GM23248 (cell line): Measurements from ENCODE around the gene AGAP2. TPM values are rescaled to one million over a fixed set of nuclear protein-coding genes. Genes with fewer than 3 reads are reported as not detected.

Experiments used
- DNase-seq: peaks from one replicate; pipeline ENCODE4 v3.0.0-alpha.2; 2015
- H2AFZ ChIP-seq: fragments of 200-600 bp; sonication (generic); 2 replicates; pipeline ENCODE4 v1.6.1; 2016; ENCODE audit warnings: antibody characterized with exemption
- H3F3A ChIP-seq: fragments of 200-600 bp; sonication (generic); 2 replicates; pipeline ENCODE4 v1.6.1; 2016; ENCODE audit warnings: mild to moderate bottlenecking, antibody characterized with exemption, mixed run types; ENCODE audit not compliant: insufficient read depth
- H3K27ac ChIP-seq: fragments of 200-600 bp; sonication (generic); 2 replicates; pipeline ENCODE4 v1.5.1; 2016; ENCODE audit warnings: mild to moderate bottlenecking
- H3K27me3 ChIP-seq: fragments of 200-600 bp; sonication (generic); replicated peaks from 2 replicates; pipeline ENCODE4 v1.6.1; 2016; ENCODE audit warnings: mild to moderate bottlenecking; ENCODE audit not compliant: insufficient read depth
- H3K36me3 ChIP-seq: fragments of 200-600 bp; sonication (generic); 2 replicates; pipeline ENCODE4 v1.6.1; 2016; ENCODE audit warnings: low read depth, mild to moderate bottlenecking
- H3K4me1 ChIP-seq: fragments of 200-600 bp; sonication (generic); 2 replicates; pipeline ENCODE4 v1.6.1; 2016; ENCODE audit warnings: mild to moderate bottlenecking; ENCODE audit not compliant: insufficient read depth
- H3K4me2 ChIP-seq: fragments of 200-600 bp; sonication (generic); one replicate; pipeline ENCODE4 v1.6.1; 2016; ENCODE audit warnings: mild to moderate bottlenecking; ENCODE audit not compliant: unreplicated experiment
- H3K4me3 ChIP-seq: fragments of 200-600 bp; sonication (generic); 2 replicates; pipeline ENCODE4 v1.5.1; 2016; ENCODE audit warnings: mild to moderate bottlenecking
- H3K79me2 ChIP-seq: fragments of 200-600 bp; sonication (generic); 2 replicates; pipeline ENCODE4 v1.6.1; 2016; ENCODE audit warnings: mild to moderate bottlenecking; ENCODE audit not compliant: insufficient read depth
- H3K9ac ChIP-seq: fragments of 200-600 bp; sonication (generic); 2 replicates; pipeline ENCODE4 v1.6.1; 2016; ENCODE audit warnings: mild to moderate bottlenecking
- H3K9me2 ChIP-seq: fragments of 200-600 bp; sonication (generic); 2 replicates; pipeline ENCODE4 v1.6.1; 2016; ENCODE audit warnings: mixed run types, mild to moderate bottlenecking, moderate library complexity; ENCODE audit not compliant: insufficient read depth
- H3K9me3 ChIP-seq: fragments of 200-600 bp; sonication (generic); one replicate; pipeline ENCODE4 v1.6.1; 2017; ENCODE audit warnings: low read depth
- H4K20me1 ChIP-seq: fragments of 200-600 bp; sonication (generic); 2 replicates; pipeline ENCODE4 v1.6.0; 2016; ENCODE audit not compliant: insufficient read depth
- EZH2 ChIP-seq: fragments of 200-600 bp; sonication (generic); IDR thresholded peaks from 2 replicates; pipeline ENCODE4 v1.6.1; 2018; ENCODE audit warnings: antibody characterized with exemption, mild to moderate bottlenecking; ENCODE audit not compliant: insufficient read depth, poor library complexity, severe bottlenecking
- EZH2phosphoT487 ChIP-seq: fragments of 200-600 bp; sonication (generic); IDR thresholded peaks from 2 replicates; pipeline ENCODE4 v1.6.1; 2018; ENCODE audit warnings: antibody characterized with exemption, moderate library complexity, mild to moderate bottlenecking, low read depth; ENCODE audit not compliant: insufficient read depth
- WGBS, 2 experiments: methylation state at CpG; one replicate each; pipeline ENCODE4 v1.1.6; 2015 to 2017; ENCODE audit warnings: low lambda C conversion rate in 2 of 2, low coverage in 1 of 2; ENCODE audit errors: missing lambda C conversion rate in 2 of 2; 5-methylcytosine and 5-hydroxymethylcytosine counted together
- in situ Hi-C: fragments of 300-500 bp; cut with MboI; formaldehyde crosslinking; loops from 2 replicates; pipeline ENCODE4 v1.15.0; 2020
- polyA plus RNA-seq: library from polyadenylated mRNA; unstranded; fragments of >200 nt; fragmentation: Nextera tagmentation; extraction: Ambion mirVana; gene quantifications from 2 replicates; pipeline ENCODE4 v1.2.1, GENCODE V29; 2016
- total RNA-seq: library from RNA; depleted of rRNA; stranded (reverse); fragments of >200 nt; shearing (Covaris generic); gene quantifications from 2 replicates; pipeline ENCODE4 v1.2.3, GENCODE V29; 2014

The AGAP2 gene
- total and polyA plus RNA-seq, 2 experiments from 2014 or later = not detected

DNA sequence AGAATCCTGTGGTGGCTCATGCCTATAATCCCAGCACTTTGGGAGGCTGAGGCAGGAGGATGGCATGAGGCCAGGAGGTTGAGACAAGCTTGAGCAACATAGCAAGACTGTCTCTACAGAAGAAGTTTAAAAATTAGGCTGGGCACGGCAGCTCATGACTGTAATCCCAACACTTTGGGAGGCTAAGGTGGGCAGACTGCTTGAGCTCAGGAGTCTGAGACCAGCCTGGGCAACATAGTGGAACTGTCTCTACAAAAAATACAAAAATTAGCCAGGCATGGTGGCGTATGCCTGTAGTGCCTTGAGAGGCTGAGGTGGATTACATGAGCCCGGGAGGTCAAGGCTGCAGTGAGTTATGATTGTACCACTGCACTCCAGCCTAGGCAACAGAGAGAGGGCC is 29.3 kb upstream of the AGAP2 start:
- no peaks in the 10 kb centered on the region for H3K9me3 ChIP-seq
- in situ Hi-C loops = no loop called here
- H2AFZ ChIP-seq = no peak overlapping the region
- peaks cover 12% of the 10 kb centered on the region; the same call in 1 of the 2 replicates for H3K4me1 ChIP-seq
- H3K27ac ChIP-seq = no peak overlapping the region
- no peak overlapping the region for H3K4me3 ChIP-seq
- DNase-seq = no peak
- peaks cover 15% of the 10 kb centered on the region for H3K27me3 ChIP-seq
- peaks cover 4% of the 10 kb centered on the region; the same call in 1 of the 2 replicates for H3F3A ChIP-seq
- no peak for TF ChIP-seq EZH2
- TF ChIP-seq EZH2phosphoT487 = no peak
- no peaks in the 10 kb centered on the region for H3K9me2 ChIP-seq
- H3K4me2 ChIP-seq = no peak overlapping the region
- H3K79me2 ChIP-seq = peaks cover 16% of the 10 kb centered on the region
- H3K9ac ChIP-seq = no peak overlapping the region
- no peaks in the 10 kb centered on the region for H3K36me3 ChIP-seq
- H4K20me1 ChIP-seq = no peaks in the 10 kb centered on the region
- WGBS, 2 experiments = 65 to 68% methylated on average over 3 of the region's 3 CpGs

DNA sequence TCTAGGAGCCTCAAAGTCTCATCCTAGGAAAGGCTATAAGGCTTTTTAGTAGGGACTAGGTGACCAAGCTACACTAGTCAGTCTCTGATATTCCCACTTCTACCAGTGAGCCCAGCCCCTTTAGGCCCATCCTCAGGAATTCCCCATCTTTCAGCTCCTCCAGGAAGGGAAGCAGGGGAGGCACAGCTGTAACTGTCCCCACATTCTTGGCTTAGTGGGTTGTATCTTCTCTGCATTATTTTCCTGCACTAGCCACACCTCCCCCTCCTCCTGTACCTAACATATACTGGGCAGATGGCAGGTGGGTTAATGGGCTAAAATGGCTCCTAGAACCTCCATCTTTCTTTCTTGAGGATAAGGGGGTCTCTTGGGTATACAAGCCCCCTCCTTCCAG is 28.8 kb upstream of the AGAP2 start:
- in situ Hi-C loops = no loop called here
- H3K36me3 ChIP-seq = no peaks in the 10 kb centered on the region
- H4K20me1 ChIP-seq = no peaks in the 10 kb centered on the region
- no peak for DNase-seq
- H3K4me2 ChIP-seq = peak overlapping the region; percentile 73
- peaks cover 12% of the 10 kb centered on the region; the same call in 1 of the 2 replicates for H3K4me1 ChIP-seq
- H3K9me2 ChIP-seq = no peaks in the 10 kb centered on the region
- H3F3A ChIP-seq = peaks cover 4% of the 10 kb centered on the region; the same call in 1 of the 2 replicates
- H3K79me2 ChIP-seq = peaks cover 13% of the 10 kb centered on the region
- H3K9ac ChIP-seq = no peak overlapping the region
- no peak overlapping the region for H3K27ac ChIP-seq
- no peak overlapping the region for H2AFZ ChIP-seq
- no peaks in the 10 kb centered on the region for H3K9me3 ChIP-seq
- TF ChIP-seq EZH2 = no peak
- no peak for TF ChIP-seq EZH2phosphoT487
- peaks cover 15% of the 10 kb centered on the region for H3K27me3 ChIP-seq
- no peak overlapping the region for H3K4me3 ChIP-seq

DNA sequence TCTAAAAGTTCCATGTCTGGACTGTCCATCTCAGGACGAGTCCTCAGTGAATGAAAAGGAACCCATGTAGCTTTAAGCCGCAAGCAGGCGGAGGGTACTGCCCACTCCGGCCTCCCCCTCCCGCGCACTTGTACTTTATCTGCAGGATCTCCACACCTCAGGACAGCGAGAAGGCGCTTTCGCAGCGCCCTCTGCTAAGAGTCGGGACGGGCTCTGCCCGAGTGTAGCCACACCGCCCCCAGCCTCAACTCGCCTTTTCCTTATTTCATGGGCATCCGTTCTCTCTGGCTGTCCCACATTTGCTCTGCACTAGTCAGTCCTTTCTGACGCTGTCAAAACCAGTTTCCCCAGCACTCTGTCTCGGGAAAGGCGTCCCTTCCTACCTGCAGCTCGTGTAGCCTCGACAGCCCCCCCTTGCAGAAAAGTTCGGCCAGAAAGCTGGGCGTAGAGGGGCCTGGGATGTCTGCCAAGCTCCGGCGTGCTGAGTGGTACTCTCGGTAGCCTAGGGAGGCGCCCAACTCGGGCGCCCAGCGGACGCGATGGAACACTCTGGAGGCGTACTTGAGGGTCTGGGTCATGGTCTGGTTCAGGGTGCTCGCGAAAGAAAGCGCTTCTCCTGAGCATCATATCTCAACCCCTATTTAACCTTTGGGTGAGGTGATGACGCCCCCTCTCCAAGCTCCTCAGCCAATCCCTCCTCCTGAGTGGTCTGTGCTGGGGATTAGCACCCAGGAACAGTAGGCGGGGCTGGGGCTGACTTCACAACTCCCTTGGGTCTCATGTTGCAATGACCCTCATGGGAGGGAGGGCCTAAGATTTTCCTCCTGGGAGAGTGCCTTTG is 28.1 kb upstream of the AGAP2 start, which contains the start of gene CYP27B1:
CYP27B1 (minus strand) TSS at position 615 of the 841 bp plus-strand sequence; CDS start at position 578, 37 bp downstream.
- 5 to 6% methylated on average over 38 of the region's 38 CpGs for WGBS, 2 experiments
- Histone ChIP-seq H3K4me2 (peak within 1 kb of the TSS; percentile 73), H3K4me3 (peak within 1 kb of the TSS; percentile 65), H3K36me3 (no peaks in the 10 kb centered on the region), H2AFZ (peak within 1 kb of the TSS; percentile 25; the same call in 1 of the 2 replicates), H3K9me3 (no peaks in the 10 kb centered on the region), H3K27me3 (peaks cover 15% of the 10 kb centered on the region), H3K9ac (peak within 1 kb of the TSS; percentile 12; the same call in 1 of the 2 replicates), H3K4me1 (peaks cover 12% of the 10 kb centered on the region; the same call in 1 of the 2 replicates), H3K9me2 (no peaks in the 10 kb centered on the region), H3K79me2 (peaks cover 13% of the 10 kb centered on the region), H3F3A (peaks cover 4% of the 10 kb centered on the region; the same call in 1 of the 2 replicates), H3K27ac (no peak within 1 kb of the TSS), H4K20me1 (no peaks in the 10 kb centered on the region)
- in situ Hi-C loops = no loop called here
- no peak for TF ChIP-seq EZH2phosphoT487
- no peak for TF ChIP-seq EZH2
- peak; percentile 52 for DNase-seq

DNA sequence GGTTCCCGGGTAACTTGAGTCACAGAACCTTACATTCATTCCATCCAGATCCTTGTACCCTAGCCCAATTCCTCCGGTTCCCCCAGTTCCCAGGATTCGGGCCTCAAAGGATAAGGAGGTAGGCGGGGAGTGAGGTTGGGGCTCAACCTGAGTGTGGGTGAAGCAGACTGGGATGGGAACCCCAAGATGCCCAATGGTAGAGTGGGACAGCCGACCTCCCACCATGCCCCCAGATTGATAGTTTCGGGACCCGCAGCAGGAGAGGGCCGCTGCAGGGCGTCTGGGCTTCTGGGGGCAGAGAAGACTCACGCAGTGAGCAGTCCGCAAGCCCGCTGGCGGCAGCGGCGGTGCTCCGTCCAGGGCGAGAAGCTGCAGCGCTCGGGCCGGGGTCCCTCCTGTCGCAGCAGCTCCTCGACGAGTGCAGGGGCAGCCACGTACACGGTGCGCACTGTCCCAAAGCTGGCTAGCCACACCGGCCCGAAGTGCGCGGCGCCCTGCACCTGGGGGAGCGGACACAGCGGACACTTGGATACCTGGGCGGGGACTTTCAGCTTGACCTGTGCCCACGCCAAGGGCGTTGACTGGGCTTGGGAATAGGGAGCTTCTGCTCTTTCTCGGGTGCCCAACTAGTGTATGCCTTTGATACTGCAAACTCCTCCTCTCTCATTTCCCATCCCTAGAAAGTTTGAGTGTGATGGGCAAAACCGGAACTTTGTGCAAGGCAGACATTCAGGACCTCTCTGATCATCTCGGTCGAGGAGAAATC is 27.3 kb upstream of the AGAP2 start:
- DNase-seq = peak; percentile 40
- H3K9me3 ChIP-seq = no peaks in the 10 kb centered on the region
- H3K9me2 ChIP-seq = no peaks in the 10 kb centered on the region
- peak overlapping the region; percentile 49 for H3K9ac ChIP-seq
- peaks cover 9% of the 10 kb centered on the region; the same call in 1 of the 2 replicates for H3K4me1 ChIP-seq
- H3K79me2 ChIP-seq = peaks cover 7% of the 10 kb centered on the region
- H3K4me3 ChIP-seq = peak overlapping the region; percentile 65
- peaks cover 15% of the 10 kb centered on the region for H3K27me3 ChIP-seq
- no peak overlapping the region for H3K27ac ChIP-seq
- peak overlapping the region; percentile 68 for H2AFZ ChIP-seq
- no peaks in the 10 kb centered on the region for H3K36me3 ChIP-seq
- H3K4me2 ChIP-seq = peak overlapping the region; percentile 73
- H3F3A ChIP-seq = peaks cover 4% of the 10 kb centered on the region; the same call in 1 of the 2 replicates
- WGBS, 2 experiments = 3 to 6% methylated on average over 27 to 40 of the region's 40 CpGs
- peak; percentile 21; the same call in 1 of the 2 replicates for TF ChIP-seq EZH2phosphoT487
- peak; percentile 60 for TF ChIP-seq EZH2
- in situ Hi-C loops = no loop called here
- no peaks in the 10 kb centered on the region for H4K20me1 ChIP-seq
